Measurements from ENCODE around the gene ICAM1.

Gene ICAM1

GRCh38 chr19:10262771-10263170, 8.1 kb upstream of the ICAM1 start:
- no peak overlapping the region for H3K4me3 ChIP-seq (ENCODE audit: control insufficient read depth, low read depth, low read length)
- TF ChIP-seq CTCF (conservative IDR thresholded peaks at IDR 0.05; ENCODE audit: control insufficient read depth, insufficient read depth, low read depth, low read length), result no peak
- peak; percentile 35 for DNase-seq (ENCODE audit: low read depth)

DNA sequence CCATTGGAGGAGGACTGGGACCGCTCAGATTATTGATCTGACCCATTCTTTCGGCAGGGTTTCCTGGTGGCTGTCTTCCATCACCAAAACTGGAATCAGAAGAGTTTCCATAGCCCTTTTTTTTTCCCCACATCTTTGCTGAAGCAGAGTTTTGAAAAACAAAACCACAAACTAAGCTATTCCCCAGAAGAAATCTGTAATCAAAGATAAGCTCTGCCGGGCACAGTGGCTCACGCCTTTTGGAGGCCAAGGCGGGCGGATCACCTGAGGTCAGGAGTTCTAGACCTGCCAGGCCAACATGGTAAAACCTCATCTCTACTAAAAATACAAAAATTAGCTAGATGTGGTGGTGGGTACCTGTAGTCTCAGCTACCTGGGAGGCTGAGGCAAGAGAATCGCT, 4.2 kb upstream of the ICAM1 start:
- H3K4me3 ChIP-seq (ENCODE audit: control insufficient read depth, low read depth, low read length), result no peak overlapping the region
- TF ChIP-seq CTCF (conservative IDR thresholded peaks at IDR 0.05; ENCODE audit: control insufficient read depth, insufficient read depth, low read depth, low read length), result no peak
- DNase-seq (ENCODE audit: low read depth), result no peak

GRCh38 chr19:10268071-10268470, 2.8 kb upstream of the ICAM1 start:
- no peak overlapping the region for H3K4me3 ChIP-seq (ENCODE audit: control insufficient read depth, low read depth, low read length)
- no peak for DNase-seq (ENCODE audit: low read depth)
- no peak for TF ChIP-seq CTCF (conservative IDR thresholded peaks at IDR 0.05; ENCODE audit: control insufficient read depth, insufficient read depth, low read depth, low read length)

GRCh38 chr19:10269333-10270179, 1.4 kb upstream of the ICAM1 start:
- DNase-seq (ENCODE audit: low read depth), result peak; percentile 64
- peak overlapping the region; percentile 24 for H3K4me3 ChIP-seq (ENCODE audit: control insufficient read depth, low read depth, low read length)

DNA sequence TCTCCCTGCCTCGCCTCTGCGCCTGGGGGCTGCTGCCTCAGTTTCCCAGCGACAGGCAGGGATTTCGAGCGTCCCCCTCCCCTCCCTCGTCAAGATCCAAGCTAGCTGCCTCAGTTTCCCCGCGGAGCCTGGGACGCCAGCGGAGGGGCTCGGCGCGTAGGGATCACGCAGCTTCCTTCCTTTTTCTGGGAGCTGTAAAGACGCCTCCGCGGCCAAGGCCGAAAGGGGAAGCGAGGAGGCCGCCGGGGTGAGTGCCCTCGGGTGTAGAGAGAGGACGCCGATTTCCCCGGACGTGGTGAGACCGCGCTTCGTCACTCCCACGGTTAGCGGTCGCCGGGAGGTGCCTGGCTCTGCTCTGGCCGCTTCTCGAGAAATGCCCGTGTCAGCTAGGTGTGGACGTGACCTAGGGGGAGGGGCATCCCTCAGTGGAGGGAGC, 722 bp upstream of the ICAM1 start:
- H3K4me3 ChIP-seq (ENCODE audit: control insufficient read depth, low read depth, low read length), result peak overlapping the region; percentile 24
- TF ChIP-seq CTCF (conservative IDR thresholded peaks at IDR 0.05; ENCODE audit: control insufficient read depth, insufficient read depth, low read depth, low read length), result no peak
- DNase-seq (ENCODE audit: low read depth), result no peak

More at GRCh38 chr19:10269333-10270179, 1.4 kb upstream of the ICAM1 start:
- peak; percentile 80 for TF ChIP-seq CTCF (conservative IDR thresholded peaks at IDR 0.05; ENCODE audit: control insufficient read depth, insufficient read depth, low read depth, low read length)

DNA sequence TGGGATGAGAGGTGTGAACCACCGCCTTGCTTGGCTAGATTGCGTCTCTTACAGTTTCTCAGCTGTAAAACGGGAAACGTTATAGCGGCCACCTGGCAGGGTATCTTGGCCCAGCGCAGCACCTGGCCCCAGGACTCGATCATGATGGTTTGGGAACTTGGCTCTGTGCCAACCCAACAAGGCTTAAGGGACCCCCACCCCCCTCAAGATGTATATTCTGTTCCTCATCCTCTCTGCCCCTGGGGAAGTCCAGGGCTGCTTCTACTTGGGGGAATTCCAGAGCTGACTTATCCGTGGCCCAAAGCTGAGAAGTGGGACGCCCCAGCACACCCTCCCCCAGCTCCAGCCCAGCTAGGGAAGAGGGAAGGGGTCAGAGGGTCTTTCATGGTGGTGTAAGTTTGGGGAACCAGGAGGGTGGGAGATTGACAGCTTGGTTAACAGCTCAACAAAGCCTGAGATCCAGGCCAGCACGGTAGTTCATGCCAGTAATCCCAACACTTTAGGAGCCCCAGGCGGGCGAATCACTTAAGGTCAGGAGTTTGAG, 695 bp downstream of the ICAM1 start:
- H3K4me3 ChIP-seq (ENCODE audit: control insufficient read depth, low read depth, low read length), result no peak overlapping the region
- TF ChIP-seq CTCF (conservative IDR thresholded peaks at IDR 0.05; ENCODE audit: control insufficient read depth, insufficient read depth, low read depth, low read length), result no peak
- DNase-seq (ENCODE audit: low read depth), result no peak
